H1 (cell line): ENCODE measurements around the gene COA1. TPM values are rescaled to one million over a fixed set of nuclear protein-coding genes. Genes with fewer than 3 reads are reported as not detected.

ENCODE experiments used
- FOSL1 ChIP-seq: IDR thresholded peaks from 2 replicates; pipeline ENCODE4 v1.6.1; 2011; ENCODE audit warnings: mild to moderate bottlenecking, low read depth, low read length, moderate library complexity; ENCODE audit not compliant: insufficient read depth
- polyA plus RNA-seq, 7 experiments: library from polyadenylated mRNA; depleted of rRNA in 3 of 7; stranded (reverse) in 5 of 7; unstranded in 2 of 7; fragments of >200 nt in 5 of 7; fragments of 200-250 nt in 2 of 7; gene quantifications; 1 replicate in 5 of 7; 2 replicates in 1 of 7; 4 replicates in 1 of 7; pipeline versions ENCODE4 v1.2.1 to v1.2.3, GENCODE V29; 2011 to 2013; ENCODE audit warnings: missing spikeins in 2 of 7, mixed read lengths in 2 of 7
- total RNA-seq: library from RNA; stranded (reverse); fragmentation: NEBNext Ultra II Directional; extraction: Animal tissue kit (Norgen Biotek cat#: 25700); gene quantifications from 2 replicates; pipeline ENCODE4 v1.2.1, GENCODE V29; 2021

COA1 gene
- total and polyA plus RNA-seq, 2 of the 8 experiments (the other 6 are each of a cell fraction or from before 2014, with no cell fraction given): 98.6 to 143 TPM

DNA sequence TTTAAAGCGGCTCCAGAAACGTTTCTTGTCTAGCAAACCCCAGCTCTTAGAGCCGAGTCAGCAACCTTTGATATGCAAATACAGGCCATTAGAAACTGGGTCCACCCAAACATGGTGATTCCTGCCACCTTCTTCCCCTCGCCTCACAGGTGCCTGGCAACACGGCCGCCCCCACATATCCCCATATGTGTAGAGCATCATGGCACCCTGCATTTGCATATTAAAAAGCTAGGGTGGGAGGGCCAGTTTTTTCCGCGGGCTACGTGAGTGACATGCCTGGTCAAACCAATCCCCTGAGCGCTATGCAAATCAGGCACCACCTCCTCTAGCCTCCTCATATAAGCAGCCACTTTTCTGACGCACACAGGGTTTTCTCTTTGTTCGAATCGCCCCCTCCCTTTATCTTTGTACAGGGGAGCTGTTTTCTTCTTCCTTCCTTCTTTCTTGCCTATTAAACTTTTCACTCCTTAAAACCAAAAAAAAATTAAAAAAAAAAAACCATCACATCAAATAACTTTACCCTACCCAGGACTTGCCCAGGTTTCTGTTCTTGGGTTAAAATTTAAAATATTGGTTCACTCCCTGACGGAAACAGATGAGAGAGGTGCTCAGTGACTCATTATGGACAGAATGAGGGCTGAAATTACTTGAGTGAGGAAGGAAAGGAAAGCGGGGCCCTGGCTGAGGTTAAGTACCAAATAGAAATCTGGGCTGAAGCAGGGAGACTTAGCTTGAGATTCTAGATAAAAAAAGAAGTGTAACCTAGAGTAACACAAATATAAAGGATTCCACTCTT, 59.8 kb downstream of the COA1 start (continued):
- TF ChIP-seq FOSL1: no peak
